Ovary (tissue), 1 donor: Measurements from ENCODE around the gene MYO1E.

ENCODE experiments used
- EP300 ChIP-seq: sonication (generic); formaldehyde crosslinking; IDR thresholded peaks from one replicate; pipeline ENCODE4 v1.6.1; 2017; ENCODE audit warnings: antibody characterized with exemption
- POLR2A ChIP-seq: fragments of 450-650 bp; IDR thresholded peaks from one replicate; pipeline ENCODE4 v1.6.1; 2017; ENCODE audit warnings: antibody characterized with exemption, mild to moderate bottlenecking, moderate library complexity

DNA sequence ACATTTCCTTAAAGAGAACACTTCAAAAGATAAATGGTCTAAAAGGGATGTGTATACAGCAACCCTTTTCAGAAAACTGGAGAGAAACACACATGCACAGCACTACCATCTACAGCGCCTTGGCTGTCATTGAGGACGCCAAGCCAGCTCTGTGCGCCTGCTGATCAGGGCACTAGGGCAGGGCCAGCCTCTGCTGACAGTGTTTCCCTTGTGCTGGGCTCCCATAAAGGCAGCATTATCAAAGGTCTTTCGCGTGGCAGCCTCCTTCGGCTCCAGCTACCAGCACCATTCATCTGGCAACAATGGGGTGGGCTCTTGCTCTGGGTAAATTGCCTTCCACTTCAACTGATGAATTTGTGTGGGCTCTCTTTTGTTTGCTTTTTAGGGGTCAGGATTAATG, 112.6 kb downstream of the MYO1E start:
- TF ChIP-seq POLR2A (no peak), EP300 (no peak)
